Calu3 (cell line): ENCODE data around the gene SND1. TPM values are rescaled to one million over a fixed set of nuclear protein-coding genes. Genes with fewer than 3 reads are reported as not detected.

Source experiments
- BruUV-seq: library from RNA; stranded (reverse); fragments of 400-500 nt; replicated peaks from 2 replicates; lab custom pipeline; 2021; lab: Mats Ljungman, UMichigan
- CTCF ChIA-PET: fragments of 300-600 bp; sonication (Branson Sonifier 250); formaldehyde crosslinking; loops from one replicate; lab custom pipeline; 2022; ENCODE audit warnings: antibody characterized with exemption; lab: Charles Lee
- DNase-seq: peaks from one replicate; pipeline ENCODE4 v3.0.0; 2022
- H3K27ac Mint-ChIP-seq: one replicate; pipeline ENCODE4 v1.8.0; 2022; ENCODE audit warnings: mixed read lengths; ENCODE audit not compliant: unreplicated experiment
- H3K27me3 Mint-ChIP-seq: one replicate; pipeline ENCODE4 v1.8.0; 2022; ENCODE audit warnings: mixed read lengths; ENCODE audit not compliant: unreplicated experiment
- H3K36me3 Mint-ChIP-seq: one replicate; pipeline ENCODE4 v1.8.0; 2022; ENCODE audit warnings: mild to moderate bottlenecking, moderate library complexity, mixed read lengths; ENCODE audit not compliant: insufficient read depth, unreplicated experiment
- H3K4me1 Mint-ChIP-seq: one replicate; pipeline ENCODE4 v1.8.0; 2022; ENCODE audit warnings: mild to moderate bottlenecking, low read depth, mixed read lengths; ENCODE audit not compliant: unreplicated experiment
- H3K4me3 Mint-ChIP-seq: one replicate; pipeline ENCODE4 v1.8.0; 2022; ENCODE audit warnings: mild to moderate bottlenecking, low read depth, moderate library complexity, mixed read lengths; ENCODE audit not compliant: unreplicated experiment
- H3K9me3 Mint-ChIP-seq: one replicate; pipeline ENCODE4 v1.8.0; 2022; ENCODE audit warnings: low read depth, mixed read lengths; ENCODE audit not compliant: unreplicated experiment
- CTCF ChIP-seq: fragments of 200-600 bp; IDR thresholded peaks from one replicate; pipeline ENCODE4 v1.8.0; 2022; ENCODE audit warnings: antibody characterized with exemption; ENCODE audit not compliant: unreplicated experiment
- intact Hi-C: fragments of 100-400 bp; cut with micrococcal nuclease; formaldehyde crosslinking; loops from one replicate; pipeline ENCODE4 v1.10.0; 2022; ENCODE audit not compliant: unreplicated experiment
- total RNA-seq: library from RNA; stranded (reverse); gene quantifications from 2 replicates; pipeline ENCODE4 v1.2.3, GENCODE V29; 2022

SND1 gene
- total RNA-seq, 1 experiment from 2014 or later: 205 TPM

DNA sequence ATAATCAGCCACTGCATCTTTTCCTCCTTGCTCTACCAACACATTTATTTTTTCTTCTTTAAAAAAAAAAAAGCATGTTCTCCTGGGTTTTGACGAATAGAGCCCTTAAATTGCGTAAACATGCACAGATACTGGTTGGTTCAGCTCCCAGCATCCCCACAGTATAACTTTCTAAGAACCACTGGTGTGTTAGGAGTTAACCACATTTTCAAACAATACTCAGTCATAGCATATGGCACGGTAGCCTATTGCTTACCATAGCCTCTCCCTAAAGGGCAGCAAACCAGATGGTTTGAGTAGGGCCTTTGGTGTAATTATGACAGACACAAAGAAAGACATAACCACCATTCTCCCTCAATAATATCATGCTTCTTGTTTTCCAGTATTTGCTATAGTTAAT is 234.3 kb downstream of the SND1 start:
- H3K4me1 Mint-ChIP-seq: peaks cover 33% of the 10 kb centered on the region
- H3K27me3 Mint-ChIP-seq: no peaks in the 10 kb centered on the region
- intact Hi-C loops: no loop called here
- CTCF ChIA-PET: no interaction called here
- DNase-seq: no peak
- H3K36me3 Mint-ChIP-seq: peaks cover 28% of the 10 kb centered on the region
- H3K4me3 Mint-ChIP-seq: no peak overlapping the region
- no peak overlapping the region for H3K27ac Mint-ChIP-seq
- no peaks in the 10 kb centered on the region for H3K9me3 Mint-ChIP-seq
- TF ChIP-seq CTCF: no peak
- no TSS peak for BruUV-seq

DNA sequence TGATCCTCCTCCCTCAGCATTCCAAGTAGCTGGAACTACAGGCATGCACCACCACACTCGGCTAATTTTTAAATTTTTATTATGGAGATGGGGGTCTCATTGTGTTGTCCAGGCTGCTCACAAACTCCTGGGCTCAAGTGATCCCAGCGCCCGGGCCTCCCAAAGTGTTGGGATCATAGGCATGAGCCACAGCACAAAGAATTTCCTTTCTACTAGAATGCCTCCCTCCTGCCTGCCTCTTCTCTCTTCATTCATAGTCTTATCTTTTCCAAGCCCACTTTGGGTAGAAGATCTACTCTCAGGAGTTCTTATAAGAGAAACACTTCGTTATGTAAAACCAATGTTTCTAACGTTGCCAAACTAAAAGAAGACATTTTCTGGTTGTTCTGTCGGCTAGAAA is 235.1 kb downstream of the SND1 start:
- Mint-ChIP-seq H3K27ac (no peak overlapping the region), H3K27me3 (no peaks in the 10 kb centered on the region), H3K4me3 (no peak overlapping the region), H3K36me3 (peaks cover 28% of the 10 kb centered on the region), H3K9me3 (no peaks in the 10 kb centered on the region), H3K4me1 (peaks cover 33% of the 10 kb centered on the region)
- DNase-seq: no peak
- CTCF ChIA-PET: no interaction called here
- intact Hi-C loops: no loop called here
- TF ChIP-seq CTCF: no peak
- BruUV-seq: no TSS peak

GRCh38 chr7:127887631-127888030 is 235.6 kb downstream of the SND1 start:
- intact Hi-C loops: no loop called here
- Mint-ChIP-seq H3K4me3 (no peak overlapping the region), H3K4me1 (peaks cover 33% of the 10 kb centered on the region), H3K9me3 (no peaks in the 10 kb centered on the region), H3K27me3 (no peaks in the 10 kb centered on the region), H3K27ac (no peak overlapping the region), H3K36me3 (peaks cover 28% of the 10 kb centered on the region)
- BruUV-seq: no TSS peak
- no peak for DNase-seq
- no peak for TF ChIP-seq CTCF
- CTCF ChIA-PET: no interaction called here

GRCh38 chr7:127888411-127888810 is 236.4 kb downstream of the SND1 start:
- no TSS peak for BruUV-seq
- H3K4me3 Mint-ChIP-seq: no peak overlapping the region
- H3K27me3 Mint-ChIP-seq: no peaks in the 10 kb centered on the region
- H3K9me3 Mint-ChIP-seq: no peaks in the 10 kb centered on the region
- no peak overlapping the region for H3K27ac Mint-ChIP-seq
- CTCF ChIA-PET: no interaction called here
- TF ChIP-seq CTCF: no peak
- intact Hi-C loops: no loop called here
- peaks cover 28% of the 10 kb centered on the region for H3K36me3 Mint-ChIP-seq
- peaks cover 33% of the 10 kb centered on the region for H3K4me1 Mint-ChIP-seq
- no peak for DNase-seq
